ENCODE data around the gene DMRTC2. TPM values are rescaled to one million over a fixed set of nuclear protein-coding genes. Genes with fewer than 3 reads are reported as not detected.
A peak's percentile ranks its signal among the peaks of the same experiment; 100 is the strongest.

Gene DMRTC2
- total RNA-seq, 1 donor from 2014 or later, result not detected

DNA sequence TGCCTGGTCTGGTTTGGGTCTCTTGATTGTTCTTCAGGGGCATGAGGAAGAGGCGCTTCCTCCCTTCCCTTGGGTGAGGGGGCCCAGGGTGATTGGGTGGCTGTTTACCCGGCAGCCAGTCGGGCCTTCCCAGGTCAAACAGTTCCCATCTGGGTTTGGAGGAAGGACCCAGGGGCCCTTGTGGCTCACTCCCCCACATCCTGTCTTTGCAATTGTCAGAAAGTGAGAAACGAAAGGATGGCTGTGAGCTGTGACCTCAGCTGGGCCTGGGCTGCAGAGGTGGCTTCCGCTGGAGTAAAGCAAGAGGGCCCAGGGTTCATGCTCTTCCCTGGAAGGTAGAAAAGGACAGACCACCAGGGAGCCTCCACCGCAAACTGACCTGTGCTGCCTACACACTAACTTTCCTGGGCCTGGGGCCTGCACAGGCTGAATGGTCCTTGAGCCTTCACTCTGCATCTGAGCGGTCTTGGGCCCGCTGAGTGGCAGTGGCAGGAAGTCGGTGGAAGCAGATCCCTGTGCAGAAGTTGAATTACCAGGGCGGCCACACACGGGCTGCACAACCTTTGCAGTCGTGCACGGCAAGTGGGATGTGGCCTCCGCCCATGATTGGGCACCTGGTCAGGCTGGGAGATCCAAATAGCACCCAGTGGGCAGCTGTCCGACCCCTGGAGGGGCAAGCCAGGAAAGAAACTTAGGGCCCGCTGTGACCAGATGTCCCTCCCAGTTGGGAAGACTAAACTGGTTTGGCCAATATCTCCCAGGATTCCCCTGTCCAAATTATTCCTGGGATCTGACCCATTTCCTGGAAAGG is 26.9 kb downstream of the DMRTC2 start:
- DNase-seq (ENCODE audit: low read depth) (no peak), FAIRE-seq (no peak)
- peak overlapping the region; percentile 69 for H3K27ac Mint-ChIP-seq (ENCODE audit: unreplicated experiment)
- H3K4me1 ChIP-seq (ENCODE audit: insufficient read depth, low read length), result no peaks in the 10 kb centered on the region
- peaks cover 28% of the 10 kb centered on the region for H3K79me2 ChIP-seq (ENCODE audit: insufficient read depth, low read length)
- peaks cover 62% of the 10 kb centered on the region for H4K20me1 ChIP-seq (ENCODE audit: insufficient read depth, low read length)
- peaks cover 8% of the 10 kb centered on the region for H3K36me3 Mint-ChIP-seq (ENCODE audit: low read depth, unreplicated experiment)
- no peak overlapping the region for H2AFZ ChIP-seq (ENCODE audit: low read depth, low read length)
- H3K36me3 ChIP-seq (ENCODE audit: insufficient read depth, low read length), result peaks cover 47% of the 10 kb centered on the region
- TF ChIP-seq EZH2 (IDR thresholded peaks at IDR 0.05; ENCODE audit: insufficient read depth, low read length), result no peak
- TF ChIP-seq, protein P1, sequence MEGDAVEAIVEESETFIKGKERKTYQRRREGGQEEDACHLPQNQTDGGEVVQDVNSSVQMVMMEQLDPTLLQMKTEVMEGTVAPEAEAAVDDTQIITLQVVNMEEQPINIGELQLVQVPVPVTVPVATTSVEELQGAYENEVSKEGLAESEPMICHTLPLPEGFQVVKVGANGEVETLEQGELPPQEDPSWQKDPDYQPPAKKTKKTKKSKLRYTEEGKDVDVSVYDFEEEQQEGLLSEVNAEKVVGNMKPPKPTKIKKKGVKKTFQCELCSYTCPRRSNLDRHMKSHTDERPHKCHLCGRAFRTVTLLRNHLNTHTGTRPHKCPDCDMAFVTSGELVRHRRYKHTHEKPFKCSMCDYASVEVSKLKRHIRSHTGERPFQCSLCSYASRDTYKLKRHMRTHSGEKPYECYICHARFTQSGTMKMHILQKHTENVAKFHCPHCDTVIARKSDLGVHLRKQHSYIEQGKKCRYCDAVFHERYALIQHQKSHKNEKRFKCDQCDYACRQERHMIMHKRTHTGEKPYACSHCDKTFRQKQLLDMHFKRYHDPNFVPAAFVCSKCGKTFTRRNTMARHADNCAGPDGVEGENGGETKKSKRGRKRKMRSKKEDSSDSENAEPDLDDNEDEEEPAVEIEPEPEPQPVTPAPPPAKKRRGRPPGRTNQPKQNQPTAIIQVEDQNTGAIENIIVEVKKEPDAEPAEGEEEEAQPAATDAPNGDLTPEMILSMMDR (IDR thresholded peaks at IDR 0.05; ENCODE audit: insufficient read depth, low read depth, low read length), result no peak
- H3K27me3 Mint-ChIP-seq (ENCODE audit: low read depth, unreplicated experiment), result no peaks in the 10 kb centered on the region
- H3K4me1 Mint-ChIP-seq (ENCODE audit: low read depth, unreplicated experiment), result peaks cover 17% of the 10 kb centered on the region
- H3K4me2 ChIP-seq (ENCODE audit: low read length), result no peak overlapping the region
- no peaks in the 10 kb centered on the region for H3K27me3 ChIP-seq (ENCODE audit: insufficient read depth, low read length)
- no peak overlapping the region for H3K4me3 Mint-ChIP-seq (ENCODE audit: unreplicated experiment)
- H3K27ac ChIP-seq (ENCODE audit: low read depth, low read length), result no peak overlapping the region
- no peak overlapping the region for H3K4me3 ChIP-seq (ENCODE audit: insufficient read depth, low read depth, low read length)
- H3K9me3 Mint-ChIP-seq (ENCODE audit: unreplicated experiment), result no peaks in the 10 kb centered on the region
- H3K9me3 ChIP-seq (ENCODE audit: insufficient read depth, low read depth, low read length), result no peaks in the 10 kb centered on the region
- H3K9ac ChIP-seq (ENCODE audit: low read length), result no peak overlapping the region

DNA sequence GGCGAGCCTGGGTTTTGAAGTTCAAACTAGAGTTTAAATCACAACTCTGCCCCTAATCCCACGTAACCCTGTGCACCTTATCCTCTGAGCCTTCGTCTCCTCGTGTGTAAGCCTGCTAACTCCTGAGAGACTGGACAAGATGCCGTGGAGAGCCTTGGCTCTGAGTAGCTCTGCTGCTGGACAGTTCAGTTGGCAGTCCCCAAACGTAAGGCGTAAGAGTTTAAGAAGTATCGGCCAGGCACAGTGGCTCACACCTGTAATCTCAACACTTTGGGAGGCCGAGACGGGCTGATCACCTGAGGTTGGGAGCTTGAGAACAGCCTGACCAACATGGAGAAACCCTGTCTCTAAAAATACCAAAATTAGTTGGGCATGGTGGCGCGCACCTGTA is 27.5 kb downstream of the DMRTC2 start:
- Histone ChIP-seq H3K79me2 (ENCODE audit: insufficient read depth, low read length) (peaks cover 23% of the 10 kb centered on the region), H3K27ac (ENCODE audit: low read depth, low read length) (no peak overlapping the region)
- TF ChIP-seq, protein P1 (IDR thresholded peaks at IDR 0.05; ENCODE audit: insufficient read depth, low read depth, low read length), result no peak
- TF ChIP-seq EZH2 (IDR thresholded peaks at IDR 0.05; ENCODE audit: insufficient read depth, low read length), result no peak

More for the DNA sequence above, 27.5 kb downstream of the DMRTC2 start:
- Mint-ChIP-seq H3K9me3 (ENCODE audit: unreplicated experiment) (no peaks in the 10 kb centered on the region), H3K36me3 (ENCODE audit: low read depth, unreplicated experiment) (peaks cover 8% of the 10 kb centered on the region), H3K4me1 (ENCODE audit: low read depth, unreplicated experiment) (peaks cover 17% of the 10 kb centered on the region), H3K4me3 (ENCODE audit: unreplicated experiment) (no peak overlapping the region), H3K27me3 (ENCODE audit: low read depth, unreplicated experiment) (no peaks in the 10 kb centered on the region), H3K27ac (ENCODE audit: unreplicated experiment) (peak overlapping the region; percentile 80)
- FAIRE-seq, result no peak
- Histone ChIP-seq H4K20me1 (ENCODE audit: insufficient read depth, low read length) (peaks cover 56% of the 10 kb centered on the region), H3K27me3 (ENCODE audit: insufficient read depth, low read length) (no peaks in the 10 kb centered on the region), H3K4me3 (ENCODE audit: insufficient read depth, low read depth, low read length) (no peak overlapping the region), H3K4me2 (ENCODE audit: low read length) (no peak overlapping the region), H3K9me3 (ENCODE audit: insufficient read depth, low read depth, low read length) (no peaks in the 10 kb centered on the region), H3K36me3 (ENCODE audit: insufficient read depth, low read length) (peaks cover 42% of the 10 kb centered on the region), H3K4me1 (ENCODE audit: insufficient read depth, low read length) (no peaks in the 10 kb centered on the region), H2AFZ (ENCODE audit: low read depth, low read length) (no peak overlapping the region), H3K9ac (ENCODE audit: low read length) (no peak overlapping the region)
- no peak for DNase-seq (ENCODE audit: low read depth)
